Right cardiac atrium (tissue), 5 donors: ENCODE results near the gene GSK3B. TPM values are rescaled to one million over a fixed set of nuclear protein-coding genes. Genes with fewer than 3 reads are reported as not detected.

Source experiments
- ATAC-seq, 2 donors: fragments of 200-7000 bp; cut with Tn5 transposase; one replicate each; pipeline versions ENCODE4 v1.8.0 to v1.9.1; 2020; ENCODE audit warnings: moderate library complexity in 2 of 2, mild to moderate bottlenecking in 1 of 2
- DNase-seq, 3 donors: peaks; one replicate each; pipeline ENCODE4 v3.0.0-alpha.2; 2020
- H3K27ac ChIP-seq: one replicate; pipeline ENCODE4 v1.5.1; 2013; ENCODE audit warnings: mild to moderate bottlenecking, low read length, control low read depth, moderate library complexity
- H3K27me3 ChIP-seq: one replicate; pipeline ENCODE4 v1.6.1; 2013; ENCODE audit not compliant: control insufficient read depth, insufficient read depth
- H3K4me1 ChIP-seq: one replicate; pipeline ENCODE4 v1.6.1; 2013; ENCODE audit warnings: low read length; ENCODE audit not compliant: control insufficient read depth, insufficient read depth
- H3K4me3 ChIP-seq: one replicate; pipeline ENCODE4 v1.5.1; 2013; ENCODE audit warnings: low read length, control low read depth
- H3K9me3 ChIP-seq: one replicate; pipeline ENCODE4 v1.6.1; 2013; ENCODE audit warnings: low read length; ENCODE audit not compliant: control insufficient read depth
- WGBS: extraction: QIAGEN DNeasy Blood & Tissue Kit; methylation state at CpG from one replicate; pipeline ENCODE4 v1.1.7; 2013; 5-methylcytosine and 5-hydroxymethylcytosine counted together
- intact Hi-C, 4 donors: fragments of 100-400 bp; cut with DNase I; formaldehyde crosslinking; loops; one replicate each; pipeline versions ENCODE4 v1.11.0 to v1.14.0; 2022 to 2023
- polyA plus RNA-seq: library from polyadenylated mRNA; stranded (reverse); fragments of 200-250 nt; gene quantifications from one replicate; pipeline ENCODE4 v1.2.3, GENCODE V29; 2013
- total RNA-seq, 4 donors: library from RNA; stranded (reverse); fragmentation: NEBNext Ultra II Directional; extraction: Animal tissue kit (Norgen Biotek cat#: 25700); gene quantifications; one replicate each; pipeline ENCODE4 v1.2.1, GENCODE V29; 2021
- donor health status: healthy with polysubstance abuse.
- donor health status: DM: no; HTN: yes; CAD: no.
- donor health status: DM: no; HTN: no; CAD: no.
- donor health status: DM: no; HTN: yes; CAD: no; lungs with severe emphysema.
- donor health status: DM: yes; HTN: yes; CAD: no.

The GSK3B gene
- total and polyA plus RNA-seq, 5 donors: 11.4 to 44.6 (median 39.8) TPM

DNA sequence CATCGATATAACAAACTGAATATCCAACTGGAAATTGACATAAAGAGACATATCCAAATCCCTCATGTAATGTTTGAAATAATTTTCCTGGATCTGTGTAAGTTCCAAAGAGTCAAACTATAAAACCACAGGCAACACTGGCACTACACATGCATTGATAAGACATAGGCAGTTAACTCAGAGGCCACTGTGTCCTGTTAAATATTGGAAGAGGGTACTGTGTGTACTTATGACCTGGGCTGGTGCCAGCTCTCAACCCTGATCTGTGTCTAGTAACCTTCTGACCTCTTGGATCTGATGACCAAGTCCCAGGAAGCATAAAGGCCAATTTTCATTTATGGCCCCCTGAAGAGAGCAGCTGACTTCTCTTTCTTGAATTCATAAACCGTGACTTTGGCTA, 307.8 kb downstream of the GSK3B start:
- Histone ChIP-seq H3K4me1 (no peaks in the 10 kb centered on the region), H3K4me3 (no peak overlapping the region), H3K27me3 (no peaks in the 10 kb centered on the region), H3K9me3 (no peaks in the 10 kb centered on the region), H3K27ac (no peak overlapping the region)
- DNase-seq (no peak), ATAC-seq (no peak)
- WGBS: 84% methylated on average over 2 of the region's 2 CpGs
- intact Hi-C loops: no loop called here

DNA sequence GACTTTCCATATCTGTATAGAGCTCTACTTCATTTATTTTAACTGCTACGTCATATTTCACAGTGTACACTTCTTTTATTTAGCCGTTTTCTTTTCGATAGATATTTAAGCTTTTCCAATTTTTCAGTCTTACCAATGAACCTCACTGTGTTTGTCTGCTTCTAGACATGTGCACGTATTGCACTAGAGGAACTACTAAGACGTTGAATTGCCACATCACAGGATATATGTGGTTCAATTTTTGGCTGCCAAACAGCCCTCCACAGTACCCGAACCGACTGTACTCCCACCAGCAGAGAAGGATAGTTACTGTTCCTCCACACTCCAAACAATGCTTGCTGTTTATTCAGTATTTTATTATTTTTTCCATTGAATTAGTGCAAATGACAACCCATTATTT, 310.4 kb downstream of the GSK3B start:
- Histone ChIP-seq H3K9me3 (no peaks in the 10 kb centered on the region), H3K4me1 (no peaks in the 10 kb centered on the region), H3K27me3 (no peaks in the 10 kb centered on the region), H3K27ac (no peak overlapping the region), H3K4me3 (no peak overlapping the region)
- ATAC-seq (no peak), DNase-seq (no peak)
- WGBS: 71% methylated on average over 7 of the region's 7 CpGs
- intact Hi-C loops: no loop called here

DNA sequence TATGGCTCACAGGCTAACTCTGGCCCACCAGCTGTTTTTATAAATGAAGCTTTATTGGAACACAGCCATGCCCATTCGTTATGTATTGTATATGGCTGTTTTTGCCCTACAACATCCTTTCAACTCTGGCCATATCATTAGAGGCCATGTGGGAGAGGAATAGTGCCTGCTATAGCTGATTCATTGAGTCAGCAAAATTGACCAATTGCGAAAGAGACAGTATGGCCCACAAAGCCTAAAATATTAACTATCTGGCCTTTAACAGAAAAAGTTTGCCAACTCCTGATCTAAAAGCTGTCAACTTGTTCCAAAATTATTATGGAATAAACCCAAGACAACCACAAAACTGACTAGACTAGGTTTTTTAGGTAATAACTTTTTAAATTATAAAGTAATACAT, 311.0 kb downstream of the GSK3B start:
- H3K4me3 ChIP-seq: no peak overlapping the region
- intact Hi-C loops: no loop called here
- no peaks in the 10 kb centered on the region for H3K27me3 ChIP-seq
- no peak for DNase-seq
- no peaks in the 10 kb centered on the region for H3K4me1 ChIP-seq
- H3K27ac ChIP-seq: no peak overlapping the region
- no peak for ATAC-seq
- no peaks in the 10 kb centered on the region for H3K9me3 ChIP-seq
- 87% methylated on average over 2 of the region's 2 CpGs for WGBS

DNA sequence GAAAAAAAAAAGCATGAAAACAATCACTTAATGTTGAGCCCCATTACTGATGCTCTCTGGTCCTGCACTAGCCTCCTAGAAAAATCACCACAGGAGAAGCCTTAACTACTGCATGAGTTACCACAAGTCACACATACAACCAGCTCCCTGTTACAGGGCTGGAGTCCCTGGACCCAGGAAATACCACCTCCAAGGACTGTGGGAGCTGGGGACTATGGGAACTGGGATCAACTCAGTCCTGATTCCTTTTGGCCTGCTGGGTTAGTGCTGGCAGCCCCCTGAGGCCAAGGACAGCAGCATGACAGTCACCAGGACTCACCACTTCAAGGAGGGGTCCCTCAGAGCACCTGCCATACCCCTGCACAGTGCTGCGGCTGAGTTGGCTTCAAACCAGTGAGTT, 311.8 kb downstream of the GSK3B start:
- no peaks in the 10 kb centered on the region for H3K9me3 ChIP-seq
- intact Hi-C loops: no loop called here
- no peak overlapping the region for H3K27ac ChIP-seq

DNA sequence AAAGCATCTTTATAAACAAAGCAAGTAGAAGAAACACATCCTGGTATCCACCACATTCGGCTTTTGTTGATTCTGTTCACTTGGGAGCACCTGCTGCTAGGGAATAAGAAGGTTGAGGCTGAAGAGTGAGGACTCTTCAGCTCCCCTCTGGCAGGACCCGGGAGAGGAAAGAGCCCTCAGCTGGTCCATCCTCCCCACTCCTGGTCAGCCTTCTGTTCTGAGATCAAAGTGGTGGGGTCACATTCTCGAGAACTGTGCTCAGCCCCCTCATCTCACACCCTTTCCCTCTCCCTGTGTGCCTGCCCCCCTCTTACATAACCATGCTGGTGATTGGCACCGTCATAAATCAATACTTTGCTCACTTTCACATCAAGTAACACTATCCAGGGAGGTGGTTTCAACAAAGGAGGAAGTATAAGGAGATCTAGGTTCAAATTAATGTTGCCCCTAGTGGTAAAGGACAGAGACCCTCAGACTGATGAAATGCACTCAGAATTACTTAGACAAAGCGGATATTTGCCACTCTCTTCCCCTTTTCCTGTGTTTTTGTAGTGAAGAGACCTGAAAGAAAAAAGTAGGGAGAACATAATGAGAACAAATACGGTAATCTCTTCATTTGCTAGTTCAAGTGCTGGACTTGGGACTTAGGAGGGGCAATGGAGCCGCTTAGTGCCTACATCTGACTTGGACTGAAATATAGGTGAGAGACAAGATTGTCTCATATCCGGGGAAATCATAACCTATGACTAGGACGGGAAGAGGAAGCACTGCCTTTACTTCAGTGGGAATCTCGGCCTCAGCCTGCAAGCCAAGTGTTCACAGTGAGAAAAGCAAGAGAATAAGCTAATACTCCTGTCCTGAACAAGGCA, 312.7 kb downstream of the GSK3B start, which contains the start of gene NR1I2:
Gene NR1I2 (plus strand): TSS at position 772 of the 869 bp plus-strand sequence.
- DNase-seq (no peak), ATAC-seq (no peak)
- 80% methylated on average over 10 of the region's 10 CpGs for WGBS
- H3K27me3 ChIP-seq: no peaks in the 10 kb centered on the region
- H3K27ac ChIP-seq: no peak within 1 kb of the TSS
- no peak within 1 kb of the TSS for H3K4me3 ChIP-seq
- H3K9me3 ChIP-seq: no peaks in the 10 kb centered on the region
- no peaks in the 10 kb centered on the region for H3K4me1 ChIP-seq
- intact Hi-C loops: no loop called here

More for the DNA sequence above, 311.8 kb downstream of the GSK3B start:
- no peak for ATAC-seq
- 91% methylated on average over 1 of the region's 1 CpG for WGBS
- no peak for DNase-seq
- Histone ChIP-seq H3K27me3 (no peaks in the 10 kb centered on the region), H3K4me3 (no peak overlapping the region), H3K4me1 (no peaks in the 10 kb centered on the region)

DNA sequence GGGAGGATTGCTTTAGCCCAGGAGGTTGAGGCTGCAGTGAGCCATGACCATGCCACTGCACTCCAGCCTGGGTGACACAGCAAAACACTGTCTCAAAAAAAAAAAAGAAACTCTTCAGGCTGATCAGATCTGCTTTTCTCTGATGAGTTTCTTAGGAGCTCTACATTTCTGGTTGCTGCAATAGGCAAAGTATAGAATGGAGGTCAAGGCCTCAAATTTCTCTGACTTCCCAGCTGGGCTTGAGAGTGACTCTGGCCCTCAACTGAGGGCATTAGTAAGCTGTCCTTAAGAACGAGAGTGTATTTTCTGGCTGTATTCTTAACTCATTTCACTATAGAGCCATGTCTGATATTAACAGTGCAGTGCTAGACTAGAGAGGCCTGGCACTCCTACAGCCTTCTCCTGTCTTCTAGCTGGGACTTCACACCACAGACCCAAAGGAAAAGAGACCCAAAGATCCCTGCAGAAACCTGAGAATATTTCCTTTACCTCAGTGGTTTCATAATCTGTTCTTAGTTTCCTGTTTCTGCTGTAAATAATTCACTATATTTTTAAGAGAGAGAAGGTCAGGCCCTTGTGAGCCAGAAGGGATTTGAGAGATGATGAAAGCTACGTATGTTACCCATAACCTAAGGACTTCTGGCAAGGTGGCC, 314.4 kb downstream of the GSK3B start:
- intact Hi-C loops: no loop called here
- no peak overlapping the region for H3K27ac ChIP-seq
- no peaks in the 10 kb centered on the region for H3K27me3 ChIP-seq
- DNase-seq: no peak
- H3K4me3 ChIP-seq: no peak overlapping the region
- no peaks in the 10 kb centered on the region for H3K4me1 ChIP-seq
- no peak for ATAC-seq
- no peaks in the 10 kb centered on the region for H3K9me3 ChIP-seq
- 67% methylated on average over 2 of the region's 2 CpGs for WGBS

DNA sequence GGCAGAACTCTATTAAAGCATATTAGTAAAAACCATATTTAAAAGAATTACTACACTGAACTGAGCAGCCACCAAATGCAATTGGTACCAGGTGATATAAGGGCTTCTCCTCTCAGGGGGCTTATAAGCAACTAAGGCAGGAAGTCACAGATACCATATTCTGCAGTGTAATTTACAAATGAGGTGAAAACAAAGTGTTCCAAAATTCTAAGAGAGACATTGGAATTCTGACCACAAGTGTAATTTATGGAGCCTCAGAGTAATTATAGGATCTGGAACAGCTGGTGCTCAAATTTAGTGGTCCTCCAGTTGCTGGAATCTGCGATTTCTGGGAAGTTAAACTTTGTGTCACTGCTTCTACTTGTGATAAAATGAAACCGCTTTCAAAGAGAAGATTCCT, 315.4 kb downstream of the GSK3B start:
- intact Hi-C loops: no loop called here
- Histone ChIP-seq H3K4me1 (no peaks in the 10 kb centered on the region), H3K27me3 (no peaks in the 10 kb centered on the region), H3K9me3 (no peaks in the 10 kb centered on the region), H3K27ac (no peak overlapping the region), H3K4me3 (no peak overlapping the region)
- 85% methylated on average over 2 of the region's 2 CpGs for WGBS
- ATAC-seq (no peak), DNase-seq (no peak)

DNA sequence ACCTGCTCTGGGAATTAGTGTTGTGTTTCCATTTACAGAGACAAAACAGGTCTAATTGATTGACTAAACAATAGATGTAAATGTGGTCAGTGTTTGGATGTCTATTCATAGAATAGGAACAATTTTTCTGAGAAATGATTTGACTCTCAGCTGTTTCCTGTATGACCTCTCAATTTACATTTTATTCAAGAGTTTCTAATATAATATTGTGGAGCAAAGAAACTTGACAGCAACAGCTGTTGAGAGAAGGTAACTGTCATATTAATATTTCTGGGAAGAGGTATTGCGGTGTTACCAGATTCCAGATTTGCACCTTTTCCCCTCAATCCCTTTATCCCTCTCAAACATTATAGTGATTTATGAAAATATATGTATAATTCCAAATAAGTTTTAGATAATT, 316.1 kb downstream of the GSK3B start:
- 98% methylated on average over 1 of the region's 1 CpG for WGBS
- intact Hi-C loops: no loop called here
- Histone ChIP-seq H3K9me3 (no peaks in the 10 kb centered on the region), H3K4me3 (no peak overlapping the region), H3K4me1 (no peaks in the 10 kb centered on the region), H3K27me3 (no peaks in the 10 kb centered on the region), H3K27ac (no peak overlapping the region)
- no peak for ATAC-seq
- no peak for DNase-seq

DNA sequence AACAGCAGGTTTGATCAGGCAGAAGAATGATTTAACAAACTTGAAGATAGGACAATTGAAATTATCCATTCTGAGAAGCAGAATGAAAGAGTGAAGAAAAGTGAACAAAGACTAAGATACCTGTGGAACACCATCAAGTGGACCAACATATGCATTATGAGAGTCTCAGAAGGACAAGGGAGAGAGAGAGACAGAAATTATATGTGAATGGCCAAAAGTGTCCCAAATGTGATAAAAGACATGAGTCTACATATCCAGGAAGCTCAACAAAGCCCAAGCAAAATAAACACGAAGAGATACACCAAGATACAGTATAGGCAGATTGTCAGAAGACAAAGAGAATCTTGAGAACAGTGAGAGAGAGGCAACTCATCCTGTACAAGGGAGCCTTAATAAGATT, 317.9 kb downstream of the GSK3B start:
- ATAC-seq: no peak
- Histone ChIP-seq H3K9me3 (no peaks in the 10 kb centered on the region), H3K4me1 (no peaks in the 10 kb centered on the region), H3K27ac (no peak overlapping the region), H3K4me3 (no peak overlapping the region), H3K27me3 (no peaks in the 10 kb centered on the region)
- no peak for DNase-seq
- intact Hi-C loops: no loop called here
- 55% methylated on average over 1 of the region's 1 CpG for WGBS

DNA sequence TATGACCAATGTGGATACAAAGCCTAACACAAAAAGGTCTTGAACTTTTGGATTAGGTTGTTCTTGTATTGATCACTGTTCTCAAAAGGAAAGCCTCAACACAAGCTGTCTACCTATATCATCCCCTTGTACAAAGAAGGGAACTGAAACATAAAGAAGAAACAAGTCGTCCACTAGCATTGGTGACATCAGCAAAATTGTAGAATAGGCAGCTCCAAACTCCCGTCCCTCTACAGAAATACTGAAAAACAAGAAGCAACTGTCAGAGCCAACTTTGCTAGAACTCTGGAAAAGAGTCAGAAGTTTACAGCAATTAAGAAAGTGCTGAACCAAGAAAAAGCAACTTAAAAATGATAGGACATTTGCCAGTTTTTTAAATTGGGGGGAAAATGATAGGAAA, 319.8 kb downstream of the GSK3B start:
- intact Hi-C loops: no loop called here
- no peak overlapping the region for H3K27ac ChIP-seq
- no peak for DNase-seq

More for the DNA sequence above, 319.8 kb downstream of the GSK3B start:
- ATAC-seq: no peak
- Histone ChIP-seq H3K4me1 (no peaks in the 10 kb centered on the region), H3K9me3 (no peaks in the 10 kb centered on the region), H3K27me3 (no peaks in the 10 kb centered on the region), H3K4me3 (no peak overlapping the region)
- WGBS: 33% methylated on average over 2 of the region's 2 CpGs
